GM10266 (cell line): ENCODE measurements around the gene CYTH1.

ENCODE experiments used
- DNase-seq: peaks from one replicate; pipeline ENCODE4 v3.0.0; 2012; ENCODE audit errors: extremely low spot score
- TF ChIP-seq, protein P1 (sequence below): IDR thresholded peaks from 2 replicates; pipeline ENCODE4 v1.5.1; 2012; ENCODE audit warnings: mild to moderate bottlenecking, low read depth; ENCODE audit not compliant: control insufficient read depth, insufficient read depth; ENCODE audit errors: missing control alignments

CYTH1 gene

DNA sequence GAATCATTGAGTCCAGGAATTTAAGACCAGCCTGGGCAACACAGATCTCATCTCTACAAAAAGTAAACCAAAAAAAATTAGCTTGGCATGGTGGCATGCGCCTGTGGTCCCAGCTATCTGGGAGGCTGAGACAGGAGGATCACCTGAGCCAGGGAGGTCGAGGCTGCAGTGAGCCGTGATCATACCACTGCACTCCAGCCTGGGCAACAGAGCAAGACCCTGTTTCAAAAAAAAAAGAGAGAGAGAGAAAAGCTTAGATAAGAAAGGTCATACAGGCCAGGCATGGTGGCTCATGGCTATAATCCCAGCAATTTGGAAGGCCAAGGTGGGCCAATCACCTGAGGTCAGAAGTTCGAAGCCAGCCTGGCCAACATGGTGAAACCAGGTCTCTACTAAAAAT, 141.4 kb downstream of the CYTH1 start:
- TF ChIP-seq, protein P1, sequence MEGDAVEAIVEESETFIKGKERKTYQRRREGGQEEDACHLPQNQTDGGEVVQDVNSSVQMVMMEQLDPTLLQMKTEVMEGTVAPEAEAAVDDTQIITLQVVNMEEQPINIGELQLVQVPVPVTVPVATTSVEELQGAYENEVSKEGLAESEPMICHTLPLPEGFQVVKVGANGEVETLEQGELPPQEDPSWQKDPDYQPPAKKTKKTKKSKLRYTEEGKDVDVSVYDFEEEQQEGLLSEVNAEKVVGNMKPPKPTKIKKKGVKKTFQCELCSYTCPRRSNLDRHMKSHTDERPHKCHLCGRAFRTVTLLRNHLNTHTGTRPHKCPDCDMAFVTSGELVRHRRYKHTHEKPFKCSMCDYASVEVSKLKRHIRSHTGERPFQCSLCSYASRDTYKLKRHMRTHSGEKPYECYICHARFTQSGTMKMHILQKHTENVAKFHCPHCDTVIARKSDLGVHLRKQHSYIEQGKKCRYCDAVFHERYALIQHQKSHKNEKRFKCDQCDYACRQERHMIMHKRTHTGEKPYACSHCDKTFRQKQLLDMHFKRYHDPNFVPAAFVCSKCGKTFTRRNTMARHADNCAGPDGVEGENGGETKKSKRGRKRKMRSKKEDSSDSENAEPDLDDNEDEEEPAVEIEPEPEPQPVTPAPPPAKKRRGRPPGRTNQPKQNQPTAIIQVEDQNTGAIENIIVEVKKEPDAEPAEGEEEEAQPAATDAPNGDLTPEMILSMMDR, result no peak
- no peak for DNase-seq

DNA sequence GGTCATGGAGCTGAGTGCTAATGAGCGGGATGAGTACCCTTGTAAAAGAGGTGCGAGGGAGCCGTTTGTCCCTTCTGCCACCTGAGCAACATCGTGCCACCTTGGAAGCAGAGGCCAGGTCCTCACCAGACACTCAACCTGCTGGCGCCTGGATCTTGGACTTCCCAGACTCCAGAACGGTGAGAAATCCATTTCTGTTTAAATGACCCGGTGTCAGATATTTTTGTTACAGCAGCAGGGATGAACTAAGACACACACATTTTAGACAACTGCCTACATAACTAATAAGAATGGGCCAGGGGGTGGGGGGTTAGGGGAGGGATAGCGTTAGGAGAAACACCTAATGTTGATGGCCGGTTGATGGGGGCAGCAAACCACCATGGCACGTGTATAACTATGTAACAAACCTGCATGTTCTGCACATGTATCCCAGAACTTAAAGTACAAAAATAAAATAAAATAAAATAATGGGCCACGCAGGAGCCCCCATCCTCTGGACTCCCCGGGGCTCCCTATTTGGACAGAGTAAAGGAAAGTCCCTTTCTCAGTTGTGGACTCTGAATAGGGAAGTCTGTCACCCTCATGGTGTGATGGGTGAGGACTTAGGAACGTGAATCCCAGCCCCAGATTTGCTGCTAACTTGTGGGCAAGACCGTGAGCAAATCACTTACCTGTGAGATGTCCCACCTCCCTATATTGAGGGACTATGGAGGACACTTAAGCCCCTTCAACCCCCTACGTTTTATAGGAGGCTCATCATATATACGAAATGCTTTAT, 144.2 kb downstream of the CYTH1 start:
- TF ChIP-seq, protein P1, result no peak

DNA sequence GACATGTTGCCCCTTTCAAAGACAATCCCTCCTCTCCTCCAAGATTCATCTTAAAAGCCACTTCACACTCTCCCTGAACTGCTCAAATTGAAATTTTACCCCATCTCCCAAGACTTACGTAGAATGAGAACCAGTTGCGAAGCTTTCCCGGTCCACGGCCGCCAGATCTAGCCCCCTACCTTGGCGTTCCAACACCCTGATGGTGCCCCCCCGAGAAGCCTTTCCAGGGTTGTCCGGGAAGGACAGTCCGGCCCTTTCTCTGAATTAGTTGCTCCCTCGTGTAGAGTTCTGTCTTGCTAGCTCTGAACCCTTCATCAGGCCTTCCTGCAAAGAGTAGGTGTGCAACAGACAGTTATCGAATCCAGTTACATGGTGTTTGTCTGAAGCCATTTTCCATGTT, 144.9 kb downstream of the CYTH1 start:
- DNase-seq, result no peak
- TF ChIP-seq, protein P1, result no peak

More for the DNA sequence above, 144.2 kb downstream of the CYTH1 start:
- DNase-seq, result no peak

DNA sequence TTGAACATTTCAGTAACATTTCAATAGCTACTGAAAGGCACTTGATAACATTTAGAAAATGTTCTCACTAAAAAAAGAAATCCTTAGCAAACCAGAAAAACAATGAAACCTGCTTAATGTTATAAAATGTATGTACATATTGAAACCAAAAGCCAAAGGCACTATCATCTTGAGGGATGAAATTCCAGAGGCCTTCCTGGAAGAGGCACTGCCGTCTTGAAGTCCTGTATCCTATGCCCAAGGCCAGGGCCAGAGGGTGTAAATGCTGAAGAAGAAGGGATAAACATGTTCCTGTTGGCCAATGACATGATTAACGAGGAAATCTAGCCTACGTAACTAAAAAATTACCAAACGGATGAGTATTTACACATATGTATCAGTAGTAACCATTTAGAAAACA, 147.9 kb downstream of the CYTH1 start:
- TF ChIP-seq, protein P1, result no peak

DNA sequence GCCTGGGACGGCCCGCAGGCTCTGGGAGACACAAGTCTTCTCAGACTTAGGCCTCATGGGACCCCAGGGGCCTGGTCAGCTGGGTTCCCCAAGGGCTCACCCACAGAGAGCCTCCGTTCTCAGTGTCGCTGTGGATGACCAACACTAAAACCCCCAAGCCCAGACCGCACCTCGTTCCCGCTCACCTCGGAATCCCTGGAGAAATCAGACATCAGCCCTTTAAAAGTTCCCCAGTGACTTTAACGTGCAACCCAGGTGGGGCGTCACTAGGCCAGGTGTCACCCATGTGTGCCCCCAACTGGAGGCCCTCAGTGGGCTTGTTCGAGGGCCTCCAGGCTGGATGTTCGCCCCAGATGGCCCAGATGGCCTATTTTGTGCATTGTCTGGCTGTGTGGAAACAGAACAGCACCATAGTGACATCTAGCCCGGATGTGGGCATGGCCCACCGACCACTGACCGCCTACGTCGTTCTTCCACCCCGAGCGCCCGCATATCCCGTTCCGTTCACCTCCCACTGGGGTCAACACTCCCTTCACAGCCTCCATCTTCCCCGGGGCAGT, 152.6 kb downstream of the CYTH1 start:
- no peak for DNase-seq
- TF ChIP-seq, protein P1, result no peak

More for the DNA sequence above, 147.9 kb downstream of the CYTH1 start:
- DNase-seq, result no peak

DNA sequence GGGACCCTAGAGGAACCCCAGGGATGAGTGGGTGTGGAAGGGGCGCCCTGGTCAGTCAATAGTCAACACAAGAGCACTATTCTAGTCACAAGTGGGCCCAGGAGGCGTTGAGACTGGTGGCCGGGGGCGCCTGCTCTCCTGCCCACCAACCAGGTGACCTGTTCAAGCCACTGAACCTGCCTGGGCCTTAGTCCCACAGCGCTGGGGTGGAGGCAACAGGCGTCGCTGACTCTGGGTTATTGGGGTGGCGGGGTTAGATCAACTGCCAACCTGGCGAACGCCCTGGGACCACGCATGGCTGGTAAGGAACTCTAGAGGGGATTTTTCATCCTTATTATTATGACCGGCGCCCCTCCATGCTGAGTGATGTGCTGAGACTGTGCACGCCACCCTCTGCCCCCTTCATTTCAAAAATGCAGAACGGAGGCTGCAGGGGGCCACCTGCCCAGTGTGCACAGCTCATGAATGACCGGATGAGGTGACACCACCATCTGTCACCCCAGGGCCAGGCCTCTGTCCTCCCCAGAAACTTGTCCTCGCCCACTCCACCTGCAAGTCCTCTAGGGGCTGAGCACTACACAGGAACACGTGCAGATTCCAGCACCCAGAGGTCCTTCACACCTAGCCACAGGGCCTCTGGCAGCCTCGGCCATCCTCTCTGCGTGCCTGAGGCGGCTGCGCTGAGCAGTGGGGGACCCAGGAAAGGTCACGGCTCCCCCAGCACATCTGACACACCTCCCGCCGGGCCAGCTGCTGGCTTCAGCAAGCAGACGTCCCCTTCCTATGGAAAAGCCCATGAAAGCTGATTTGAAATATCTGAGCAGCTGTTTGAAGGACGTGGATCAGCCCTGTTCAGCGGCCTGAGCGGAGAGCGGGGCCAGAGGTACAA, 153.3 kb downstream of the CYTH1 start:
- DNase-seq, result no peak

More for the DNA sequence above, 153.3 kb downstream of the CYTH1 start:
- TF ChIP-seq, protein P1, result no peak
